Measurements from ENCODE around the gene FAM193A. TPM values are rescaled to one million over a fixed set of nuclear protein-coding genes. Genes with fewer than 3 reads are reported as not detected.
"Not testable (repeated sequence)": the region's sequence is repeated elsewhere in the genome, so short reads cannot be mapped to it uniquely, and the experiment has no call there.

FAM193A gene
- total RNA-seq, 1 donor from 2014 or later = 56.1 TPM

- no peak overlapping the region for H3K4me3 Mint-ChIP-seq (ENCODE audit: unreplicated experiment)
- no peak for TF ChIP-seq CTCF (IDR thresholded peaks at IDR 0.05; ENCODE audit: partially characterized antibody, unreplicated experiment)
- no peak overlapping the region for H3K27ac Mint-ChIP-seq (ENCODE audit: unreplicated experiment)
- H3K27me3 Mint-ChIP-seq (ENCODE audit: unreplicated experiment) = peaks cover 8% of the 10 kb centered on the region
- H3K9me3 Mint-ChIP-seq (ENCODE audit: unreplicated experiment) = peaks cover 15% of the 10 kb centered on the region
- no peak for DNase-seq
- H3K4me1 Mint-ChIP-seq (ENCODE audit: low read depth, unreplicated experiment) = no peaks in the 10 kb centered on the region
- peaks cover 20% of the 10 kb centered on the region for H3K36me3 Mint-ChIP-seq (ENCODE audit: unreplicated experiment)
Measured at GRCh38 chr4:2733844-2734574, 197.6 kb downstream of the FAM193A start.

GRCh38 chr4:2734612-2735011 is 198.2 kb downstream of the FAM193A start:
- Mint-ChIP-seq H3K4me3 (ENCODE audit: unreplicated experiment) (no peak overlapping the region), H3K27me3 (ENCODE audit: unreplicated experiment) (peaks cover 8% of the 10 kb centered on the region), H3K27ac (ENCODE audit: unreplicated experiment) (no peak overlapping the region), H3K36me3 (ENCODE audit: unreplicated experiment) (peaks cover 20% of the 10 kb centered on the region), H3K9me3 (ENCODE audit: unreplicated experiment) (peaks cover 15% of the 10 kb centered on the region), H3K4me1 (ENCODE audit: low read depth, unreplicated experiment) (no peaks in the 10 kb centered on the region)
- no peak for DNase-seq
- no peak for TF ChIP-seq CTCF (IDR thresholded peaks at IDR 0.05; ENCODE audit: partially characterized antibody, unreplicated experiment)

- Mint-ChIP-seq H3K4me3 (ENCODE audit: unreplicated experiment) (no peak overlapping the region), H3K9me3 (ENCODE audit: unreplicated experiment) (peaks cover 15% of the 10 kb centered on the region), H3K27ac (ENCODE audit: unreplicated experiment) (no peak overlapping the region), H3K27me3 (ENCODE audit: unreplicated experiment) (peaks cover 15% of the 10 kb centered on the region), H3K4me1 (ENCODE audit: low read depth, unreplicated experiment) (peaks cover under 1% of the 10 kb centered on the region), H3K36me3 (ENCODE audit: unreplicated experiment) (peaks cover 20% of the 10 kb centered on the region)
- DNase-seq = no peak
- no peak for TF ChIP-seq CTCF (IDR thresholded peaks at IDR 0.05; ENCODE audit: partially characterized antibody, unreplicated experiment)
Measured at GRCh38 chr4:2735869-2736268, 199.4 kb downstream of the FAM193A start.

GRCh38 chr4:2738296-2738695 is 201.8 kb downstream of the FAM193A start:
- not testable (repeated sequence) for H3K4me3 Mint-ChIP-seq (ENCODE audit: unreplicated experiment); DNase-seq; H3K9me3 Mint-ChIP-seq (ENCODE audit: unreplicated experiment); H3K4me1 Mint-ChIP-seq (ENCODE audit: low read depth, unreplicated experiment); H3K27ac Mint-ChIP-seq (ENCODE audit: unreplicated experiment)
- Mint-ChIP-seq H3K36me3 (ENCODE audit: unreplicated experiment) (peaks cover 15% of the 10 kb centered on the region), H3K27me3 (ENCODE audit: unreplicated experiment) (peaks cover 15% of the 10 kb centered on the region)

GRCh38 chr4:2741626-2742025 is 205.2 kb downstream of the FAM193A start:
- Mint-ChIP-seq H3K4me3 (ENCODE audit: unreplicated experiment) (no peak overlapping the region), H3K4me1 (ENCODE audit: low read depth, unreplicated experiment) (peaks cover 23% of the 10 kb centered on the region), H3K9me3 (ENCODE audit: unreplicated experiment) (peaks cover 15% of the 10 kb centered on the region), H3K27me3 (ENCODE audit: unreplicated experiment) (peaks cover 13% of the 10 kb centered on the region), H3K36me3 (ENCODE audit: unreplicated experiment) (peaks cover 3% of the 10 kb centered on the region), H3K27ac (ENCODE audit: unreplicated experiment) (peak overlapping the region; percentile 20)
- TF ChIP-seq CTCF (IDR thresholded peaks at IDR 0.05; ENCODE audit: partially characterized antibody, unreplicated experiment) = no peak
- no peak for DNase-seq
